MM.1S (cell line): ENCODE measurements around the gene PCLO.

Experiments
- DNase-seq: peaks from one replicate; pipeline ENCODE4 v3.0.0-alpha.2; 2015
- H2AFZ ChIP-seq: fragments of 300-600 bp; sonication (generic); 2 replicates; pipeline ENCODE4 v1.6.0; 2016; ENCODE audit warnings: antibody characterized with exemption, low read length
- H3F3A ChIP-seq: fragments of 300-600 bp; sonication (generic); 2 replicates; pipeline ENCODE4 v1.6.1; 2016; ENCODE audit warnings: mild to moderate bottlenecking, antibody characterized with exemption, low read length, moderate library complexity, mixed read lengths; ENCODE audit not compliant: insufficient read depth
- H3K27ac ChIP-seq: fragments of 300-600 bp; sonication (generic); 2 replicates; pipeline ENCODE4 v1.5.1; 2016; ENCODE audit warnings: mild to moderate bottlenecking, low read length
- H3K27me3 ChIP-seq: fragments of 300-600 bp; sonication (generic); replicated peaks from 2 replicates; pipeline ENCODE4 v1.6.0; 2016; ENCODE audit warnings: low read length; ENCODE audit not compliant: insufficient read depth
- H3K36me3 ChIP-seq: fragments of 300-600 bp; sonication (generic); replicated peaks from 2 replicates; pipeline ENCODE4 v1.6.1; 2016; ENCODE audit warnings: mild to moderate bottlenecking, low read length, mixed read lengths; ENCODE audit not compliant: insufficient read depth
- H3K4me1 ChIP-seq: fragments of 300-600 bp; sonication (generic); 2 replicates; pipeline ENCODE4 v1.6.1; 2016; ENCODE audit warnings: low read length, mixed read lengths
- H3K4me2 ChIP-seq: fragments of 300-600 bp; sonication (generic); 2 replicates; pipeline ENCODE4 v1.6.0; 2016; ENCODE audit warnings: low read depth, low read length
- H3K4me3 ChIP-seq: fragments of 300-600 bp; sonication (generic); 2 replicates; pipeline ENCODE4 v1.5.1; 2016; ENCODE audit warnings: low read length, mixed read lengths
- H3K79me2 ChIP-seq: fragments of 300-600 bp; sonication (generic); 2 replicates; pipeline ENCODE4 v1.6.1; 2016; ENCODE audit warnings: mixed run types, low read length, mixed read lengths
- H3K9ac ChIP-seq: fragments of 300-600 bp; sonication (generic); 2 replicates; pipeline ENCODE4 v1.6.1; 2016; ENCODE audit warnings: low read length, mixed read lengths
- H3K9me2 ChIP-seq: fragments of 300-600 bp; sonication (generic); replicated peaks from 2 replicates; pipeline ENCODE4 v1.6.1; 2016; ENCODE audit warnings: mild to moderate bottlenecking, low read length, mixed read lengths; ENCODE audit not compliant: insufficient read depth
- H3K9me3 ChIP-seq: fragments of 300-600 bp; sonication (generic); replicated peaks from 2 replicates; pipeline ENCODE4 v1.6.1; 2016; ENCODE audit warnings: mild to moderate bottlenecking, low read length, mixed read lengths; ENCODE audit not compliant: insufficient read depth
- H4K20me1 ChIP-seq: fragments of 300-600 bp; sonication (generic); 2 replicates; pipeline ENCODE4 v1.6.1; 2016; ENCODE audit warnings: mild to moderate bottlenecking, low read length, moderate library complexity, mixed read lengths; ENCODE audit not compliant: insufficient read depth
- EZH2 ChIP-seq: fragments of 300-600 bp; sonication (generic); optimal IDR thresholded peaks from 2 replicates; pipeline ENCODE3; 2017; ENCODE audit warnings: low read depth, mild to moderate bottlenecking, antibody characterized with exemption, low read length, mixed read lengths
- EZH2phosphoT487 ChIP-seq: fragments of 300-600 bp; sonication (generic); IDR thresholded peaks from 2 replicates; pipeline ENCODE4 v1.6.1; 2018; ENCODE audit warnings: antibody characterized with exemption, low read length
- TF ChIP-seq, protein P1 (sequence below): fragments of 300-600 bp; sonication (generic); IDR thresholded peaks from 2 replicates; pipeline ENCODE4 v1.5.1; 2016; ENCODE audit warnings: antibody characterized with exemption, low read length, mixed read lengths

Gene PCLO

GRCh38 chr7:83077328-83077727, 85.4 kb downstream of the PCLO start:
- TF ChIP-seq EZH2phosphoT487, result no peak
- TF ChIP-seq, protein P1, sequence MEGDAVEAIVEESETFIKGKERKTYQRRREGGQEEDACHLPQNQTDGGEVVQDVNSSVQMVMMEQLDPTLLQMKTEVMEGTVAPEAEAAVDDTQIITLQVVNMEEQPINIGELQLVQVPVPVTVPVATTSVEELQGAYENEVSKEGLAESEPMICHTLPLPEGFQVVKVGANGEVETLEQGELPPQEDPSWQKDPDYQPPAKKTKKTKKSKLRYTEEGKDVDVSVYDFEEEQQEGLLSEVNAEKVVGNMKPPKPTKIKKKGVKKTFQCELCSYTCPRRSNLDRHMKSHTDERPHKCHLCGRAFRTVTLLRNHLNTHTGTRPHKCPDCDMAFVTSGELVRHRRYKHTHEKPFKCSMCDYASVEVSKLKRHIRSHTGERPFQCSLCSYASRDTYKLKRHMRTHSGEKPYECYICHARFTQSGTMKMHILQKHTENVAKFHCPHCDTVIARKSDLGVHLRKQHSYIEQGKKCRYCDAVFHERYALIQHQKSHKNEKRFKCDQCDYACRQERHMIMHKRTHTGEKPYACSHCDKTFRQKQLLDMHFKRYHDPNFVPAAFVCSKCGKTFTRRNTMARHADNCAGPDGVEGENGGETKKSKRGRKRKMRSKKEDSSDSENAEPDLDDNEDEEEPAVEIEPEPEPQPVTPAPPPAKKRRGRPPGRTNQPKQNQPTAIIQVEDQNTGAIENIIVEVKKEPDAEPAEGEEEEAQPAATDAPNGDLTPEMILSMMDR, result no peak
- Histone ChIP-seq H3K9me2 (no peaks in the 10 kb centered on the region), H3K27me3 (no peaks in the 10 kb centered on the region), H3K36me3 (no peaks in the 10 kb centered on the region), H3K4me1 (no peaks in the 10 kb centered on the region), H3K4me3 (no peak overlapping the region), H3K27ac (no peak overlapping the region), H3K79me2 (no peaks in the 10 kb centered on the region), H3K9ac (no peak overlapping the region), H3K4me2 (no peak overlapping the region), H3K9me3 (no peaks in the 10 kb centered on the region), H3F3A (no peaks in the 10 kb centered on the region), H4K20me1 (no peaks in the 10 kb centered on the region), H2AFZ (no peak overlapping the region)
- DNase-seq, result no peak

DNA sequence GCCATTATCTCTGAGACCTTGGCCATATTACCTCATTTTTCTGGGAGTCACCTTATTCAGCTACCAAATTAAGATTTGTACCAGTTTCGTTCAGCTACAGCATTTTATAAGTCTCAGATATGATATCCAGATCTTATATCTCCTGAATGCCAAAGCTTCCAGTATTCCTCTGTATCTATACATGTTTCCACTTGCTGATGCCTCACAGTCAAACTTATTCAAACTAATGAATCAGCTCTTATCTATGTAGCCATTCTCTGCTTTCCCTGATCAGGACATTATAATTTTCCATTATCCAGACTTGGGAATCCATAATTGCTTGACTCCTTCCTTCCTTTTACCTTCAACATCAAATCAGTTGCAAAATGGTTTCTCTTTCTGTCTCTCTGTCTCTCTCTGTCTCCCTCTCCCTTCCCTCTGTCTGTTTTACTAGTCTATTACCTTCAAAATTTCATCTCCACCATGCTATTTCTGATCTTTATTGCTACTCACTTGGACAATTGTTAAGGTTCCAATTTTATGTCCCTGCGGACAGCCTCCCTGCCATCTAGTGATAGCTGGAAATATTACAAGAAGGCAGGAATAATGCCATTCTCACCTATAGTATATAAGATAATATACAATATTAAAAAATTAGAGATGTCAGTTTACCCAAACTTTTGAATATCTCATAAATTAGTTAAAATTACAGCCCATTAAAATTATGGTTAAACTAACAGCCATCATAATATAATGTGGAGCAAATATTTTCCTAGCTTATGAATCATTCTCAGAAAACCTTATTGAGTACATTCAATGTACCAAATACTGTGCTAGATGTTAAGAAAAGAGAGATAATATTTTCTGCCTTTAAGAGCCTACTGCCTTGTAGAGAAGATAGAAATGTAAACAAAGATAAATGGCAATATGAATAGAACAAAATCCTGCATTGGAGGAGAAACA, 89.8 kb downstream of the PCLO start:
- Histone ChIP-seq H3K9me2 (no peaks in the 10 kb centered on the region), H3K27ac (no peak overlapping the region), H4K20me1 (no peaks in the 10 kb centered on the region), H3K4me1 (no peaks in the 10 kb centered on the region), H3K79me2 (no peaks in the 10 kb centered on the region), H3K9ac (no peak overlapping the region), H3K4me3 (no peak overlapping the region), H3K4me2 (no peak overlapping the region), H3K36me3 (no peaks in the 10 kb centered on the region), H3F3A (no peaks in the 10 kb centered on the region), H2AFZ (no peak overlapping the region), H3K27me3 (no peaks in the 10 kb centered on the region), H3K9me3 (no peaks in the 10 kb centered on the region)
- TF ChIP-seq, protein P1, result no peak
- TF ChIP-seq EZH2phosphoT487 (no peak), EZH2 (no peak)
- no peak for DNase-seq

GRCh38 chr7:83065714-83066113, 97.0 kb downstream of the PCLO start:
- no peak overlapping the region for H3K9ac ChIP-seq
- no peaks in the 10 kb centered on the region for H3K79me2 ChIP-seq
- TF ChIP-seq, protein P1, result no peak
- TF ChIP-seq EZH2phosphoT487, result no peak
- TF ChIP-seq EZH2, result no peak
- H3K36me3 ChIP-seq, result no peaks in the 10 kb centered on the region
- no peak for DNase-seq
- H3K27me3 ChIP-seq, result no peaks in the 10 kb centered on the region
- H2AFZ ChIP-seq, result no peak overlapping the region
- no peaks in the 10 kb centered on the region for H3K9me2 ChIP-seq
- no peak overlapping the region for H3K27ac ChIP-seq
- no peaks in the 10 kb centered on the region for H3F3A ChIP-seq
- no peaks in the 10 kb centered on the region for H3K9me3 ChIP-seq
- no peaks in the 10 kb centered on the region for H4K20me1 ChIP-seq
- H3K4me2 ChIP-seq, result no peak overlapping the region
- H3K4me3 ChIP-seq, result no peak overlapping the region
- H3K4me1 ChIP-seq, result no peaks in the 10 kb centered on the region
